ENCODE data around the gene PARD3. TPM values are rescaled to one million over a fixed set of nuclear protein-coding genes. Genes with fewer than 3 reads are reported as not detected.

Gene PARD3
- total and polyA plus RNA-seq, 7 donors: 20.2 to 84.4 (median 53.4) TPM

DNA sequence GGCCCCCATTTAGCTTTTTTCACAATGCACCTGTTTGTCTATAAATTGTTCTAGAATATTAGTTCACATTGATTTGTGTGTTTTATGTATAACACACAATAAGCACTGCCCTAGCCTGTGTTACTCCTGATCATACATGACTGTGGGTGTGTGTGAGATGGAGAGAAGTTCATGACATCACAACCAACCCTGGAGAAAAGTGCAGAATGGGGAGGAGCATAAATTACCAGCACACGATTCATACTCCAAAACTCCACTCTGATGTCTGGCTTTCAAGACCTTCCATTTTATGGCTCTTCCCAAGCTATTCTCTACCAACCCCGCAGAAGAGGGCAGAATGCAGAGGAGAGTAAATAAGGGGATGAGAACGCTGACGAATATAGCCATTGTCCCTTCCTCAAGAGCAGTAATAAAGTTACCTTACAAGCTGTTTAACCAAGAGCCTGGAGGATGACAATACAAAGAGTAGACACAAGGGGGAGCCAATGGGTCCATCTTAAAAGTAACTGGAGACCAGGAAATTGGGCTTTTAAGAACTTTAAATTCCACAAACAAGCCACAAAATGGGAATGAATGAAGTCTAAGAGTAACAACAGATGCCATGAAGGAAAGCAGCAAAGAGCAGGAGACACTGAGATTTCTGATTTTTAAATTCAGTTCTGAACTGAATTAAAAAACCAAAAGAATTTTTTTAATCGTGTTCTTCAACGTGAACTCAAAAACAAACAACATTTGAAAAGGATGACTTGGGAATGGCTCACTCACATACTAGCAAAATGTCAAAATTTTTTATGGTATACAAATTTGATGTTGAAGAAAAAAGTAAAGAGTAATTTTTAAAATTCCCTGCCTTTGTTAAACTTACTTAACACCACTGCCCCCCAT is 159.6 kb downstream of the PARD3 start:
- intact Hi-C loops (cut with DNase I): no loop called here
- TF ChIP-seq, protein P1, sequence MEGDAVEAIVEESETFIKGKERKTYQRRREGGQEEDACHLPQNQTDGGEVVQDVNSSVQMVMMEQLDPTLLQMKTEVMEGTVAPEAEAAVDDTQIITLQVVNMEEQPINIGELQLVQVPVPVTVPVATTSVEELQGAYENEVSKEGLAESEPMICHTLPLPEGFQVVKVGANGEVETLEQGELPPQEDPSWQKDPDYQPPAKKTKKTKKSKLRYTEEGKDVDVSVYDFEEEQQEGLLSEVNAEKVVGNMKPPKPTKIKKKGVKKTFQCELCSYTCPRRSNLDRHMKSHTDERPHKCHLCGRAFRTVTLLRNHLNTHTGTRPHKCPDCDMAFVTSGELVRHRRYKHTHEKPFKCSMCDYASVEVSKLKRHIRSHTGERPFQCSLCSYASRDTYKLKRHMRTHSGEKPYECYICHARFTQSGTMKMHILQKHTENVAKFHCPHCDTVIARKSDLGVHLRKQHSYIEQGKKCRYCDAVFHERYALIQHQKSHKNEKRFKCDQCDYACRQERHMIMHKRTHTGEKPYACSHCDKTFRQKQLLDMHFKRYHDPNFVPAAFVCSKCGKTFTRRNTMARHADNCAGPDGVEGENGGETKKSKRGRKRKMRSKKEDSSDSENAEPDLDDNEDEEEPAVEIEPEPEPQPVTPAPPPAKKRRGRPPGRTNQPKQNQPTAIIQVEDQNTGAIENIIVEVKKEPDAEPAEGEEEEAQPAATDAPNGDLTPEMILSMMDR (IDR thresholded peaks at IDR 0.05): peak; percentile 69
- H3K4me1 ChIP-seq: peaks cover 15% of the 10 kb centered on the region
- no peaks in the 10 kb centered on the region for H3K27me3 ChIP-seq (ENCODE audit: insufficient read depth in 3 of 3, low read length in 2 of 3)
- DNase-seq (no peak), ATAC-seq (peak; percentile 31 to 65 (median 50))
- H3K9me3 ChIP-seq: no peaks in the 10 kb centered on the region
- no peaks in the 10 kb centered on the region for H3K36me3 ChIP-seq (ENCODE audit: insufficient read depth in 1 of 2, low read depth in 1 of 2)
- 45 to 58% (median 49%) methylated on average over 6 of the region's 6 CpGs for WGBS, 3 donors
- H3K27ac ChIP-seq: no peak overlapping the region
- H3K4me3 ChIP-seq: no peak overlapping the region

DNA sequence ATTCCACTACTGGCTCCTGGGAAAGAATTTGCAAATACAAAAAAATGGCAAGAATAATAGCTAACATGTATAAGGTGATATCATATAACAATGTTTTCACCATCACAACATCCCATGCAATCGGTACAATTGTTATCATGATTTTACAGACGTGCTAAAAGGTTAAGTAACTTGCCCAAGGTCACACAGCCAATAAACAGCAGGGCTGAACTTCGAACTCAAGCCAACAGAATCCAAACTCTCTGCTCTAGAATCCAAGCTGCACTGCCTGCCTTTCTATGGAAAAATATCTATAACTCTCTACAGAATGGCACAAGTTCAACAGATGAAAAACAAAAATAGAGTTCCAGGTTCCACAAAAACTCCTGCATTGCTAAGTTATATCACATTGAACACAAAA is 160.9 kb downstream of the PARD3 start:
- Histone ChIP-seq H3K4me3 (no peak overlapping the region), H3K4me1 (peaks cover 15% of the 10 kb centered on the region), H3K27ac (no peak overlapping the region), H3K36me3 (ENCODE audit: insufficient read depth in 1 of 2, low read depth in 1 of 2) (no peaks in the 10 kb centered on the region), H3K9me3 (no peaks in the 10 kb centered on the region), H3K27me3 (ENCODE audit: insufficient read depth in 3 of 3, low read length in 2 of 3) (no peaks in the 10 kb centered on the region)
- intact Hi-C loops (cut with DNase I): no loop called here
- ATAC-seq (no peak), DNase-seq (no peak)
- TF ChIP-seq, protein P1 (IDR thresholded peaks at IDR 0.05): no peak
- WGBS, 3 donors: 49 to 72% (median 59%) methylated on average over 3 of the region's 3 CpGs

DNA sequence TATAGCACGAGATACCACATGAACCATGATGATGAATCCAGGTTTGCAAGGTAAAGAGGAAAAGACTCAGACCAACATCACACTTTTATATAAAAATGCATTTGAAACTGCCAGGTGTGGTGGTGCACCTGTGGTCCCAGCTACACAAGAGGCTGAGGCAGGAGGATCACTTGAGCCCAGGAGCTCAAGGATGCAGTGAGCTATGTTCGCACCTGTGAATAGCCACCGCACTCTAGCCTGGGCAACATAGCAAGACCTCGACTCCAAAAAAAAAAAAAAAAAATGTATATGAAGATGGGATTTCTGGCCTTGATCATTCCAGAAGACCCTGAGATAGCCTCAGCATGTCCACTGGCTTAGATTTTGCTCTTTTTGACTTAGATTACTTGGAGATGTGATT is 161.6 kb downstream of the PARD3 start:
- no peak for ATAC-seq
- Histone ChIP-seq H3K4me1 (peaks cover 16% of the 10 kb centered on the region), H3K27me3 (ENCODE audit: insufficient read depth in 3 of 3, low read length in 2 of 3) (no peaks in the 10 kb centered on the region), H3K4me3 (no peak overlapping the region), H3K27ac (no peak overlapping the region), H3K9me3 (no peaks in the 10 kb centered on the region), H3K36me3 (ENCODE audit: insufficient read depth in 1 of 2, low read depth in 1 of 2) (no peaks in the 10 kb centered on the region)
- intact Hi-C loops (cut with DNase I): no loop called here
- 96 to 98% (median 98%) methylated on average over 4 of the region's 4 CpGs for WGBS, 3 donors
- TF ChIP-seq, protein P1 (IDR thresholded peaks at IDR 0.05): no peak
- DNase-seq: no peak

DNA sequence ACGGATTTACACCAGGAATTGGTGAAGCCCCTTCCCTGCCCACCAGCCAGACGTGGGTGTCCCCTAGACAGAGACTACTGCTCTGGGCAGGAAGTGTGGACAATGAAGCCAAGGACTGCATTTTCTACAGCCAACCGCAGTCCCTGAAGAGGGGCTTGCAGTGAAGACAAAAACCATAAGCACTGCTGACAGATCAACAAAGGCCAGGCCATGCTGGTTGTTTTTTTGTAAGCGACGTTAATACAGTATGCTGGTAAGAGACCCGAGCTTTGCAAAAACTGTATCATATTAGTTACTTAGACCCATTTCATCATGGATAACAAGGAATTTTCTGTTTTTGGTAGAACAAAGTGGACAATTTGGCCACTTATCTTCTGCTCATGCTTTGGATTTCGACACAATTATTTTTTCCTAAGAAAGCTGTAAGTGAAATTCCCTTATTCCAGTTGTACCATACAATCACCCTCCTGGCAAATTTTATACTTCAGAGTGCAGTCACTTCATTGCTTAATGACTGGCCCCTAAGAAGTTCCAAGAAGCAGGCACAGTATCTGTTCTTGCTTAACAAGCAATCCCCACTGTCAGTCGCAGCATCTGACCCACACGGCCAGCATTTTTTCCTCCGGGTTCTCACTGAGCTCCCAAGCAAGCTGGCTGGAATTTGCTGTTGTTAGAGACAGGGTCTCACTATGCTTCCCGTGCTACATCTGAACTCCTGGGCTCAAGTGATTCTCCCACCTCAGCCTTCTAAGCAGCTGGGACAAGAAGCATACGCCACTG is 163.5 kb downstream of the PARD3 start:
- intact Hi-C loops (cut with DNase I): no loop called here
- TF ChIP-seq, protein P1 (IDR thresholded peaks at IDR 0.05): no peak

More for the DNA sequence above, 163.5 kb downstream of the PARD3 start:
- no peak overlapping the region for H3K27ac ChIP-seq
- peak in 3 of 4 donors; percentile 33 to 51 (median 38) for ATAC-seq
- H3K9me3 ChIP-seq: no peaks in the 10 kb centered on the region
- no peak for DNase-seq
- H3K4me3 ChIP-seq: no peak overlapping the region
- H3K27me3 ChIP-seq (ENCODE audit: insufficient read depth in 3 of 3, low read length in 2 of 3): no peaks in the 10 kb centered on the region
- H3K36me3 ChIP-seq (ENCODE audit: insufficient read depth in 1 of 2, low read depth in 1 of 2): no peaks in the 10 kb centered on the region
- WGBS, 3 donors: 53 to 71% (median 53%) methylated on average over 12 of the region's 12 CpGs
- peaks cover 21% of the 10 kb centered on the region for H3K4me1 ChIP-seq
